Esophagus squamous epithelium (tissue), 4 donors: ENCODE measurements around the gene KLHL2.

Experiments used
- CTCF ChIP-seq, 6 experiments: fragments of 450-650 bp in 4 of 6; fragments of 200-600 bp in 2 of 6; sonication (generic) in 2 of 6; IDR thresholded peaks; one replicate each; pipeline ENCODE4 v1.5.1; 2016 to 2019; ENCODE audit warnings: antibody characterized with exemption in 6 of 6, mild to moderate bottlenecking in 4 of 6, moderate library complexity in 4 of 6
- POLR2A ChIP-seq, 4 donors: fragments of 450-650 bp; IDR thresholded peaks; one replicate each; pipeline ENCODE4 v1.6.1; 2017; ENCODE audit warnings: antibody characterized with exemption in 4 of 4, mild to moderate bottlenecking in 4 of 4, moderate library complexity in 3 of 4

DNA sequence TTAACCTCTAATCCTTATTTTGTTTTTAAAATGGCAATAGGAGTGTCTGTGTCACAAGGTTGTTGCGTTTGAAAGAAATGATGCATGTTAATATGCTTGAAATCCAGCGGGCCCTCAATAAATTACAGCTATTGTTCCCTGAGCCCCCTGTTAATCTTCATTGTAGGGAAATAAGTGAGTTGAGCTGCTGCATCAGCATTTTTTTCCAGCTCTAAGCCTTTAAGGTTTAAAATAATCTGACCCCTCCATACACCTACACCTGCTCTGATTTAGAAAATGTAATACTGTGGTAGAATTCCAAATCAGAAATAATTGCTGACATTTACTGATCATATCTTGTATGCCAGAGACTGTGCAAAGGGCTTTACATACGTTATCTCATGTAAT is 117.5 kb downstream of the KLHL2 start:
- no peak for TF ChIP-seq CTCF (IDR thresholded peaks at IDR 0.05)
- TF ChIP-seq POLR2A (IDR thresholded peaks at IDR 0.05) = no peak
